Progenitor cell of endocrine pancreas (in vitro differentiated cells): ENCODE results near the gene FAM83G. TPM values are rescaled to one million over a fixed set of nuclear protein-coding genes. Genes with fewer than 3 reads are reported as not detected.

Experiments used
- DNase-seq: peaks from one replicate; pipeline ENCODE4 v3.0.0; 2021; ENCODE audit warnings: low spot score; ENCODE audit not compliant: unreplicated experiment
- H3K27ac Mint-ChIP-seq: 2 replicates; pipeline ENCODE4 v1.8.0; 2021; ENCODE audit warnings: mild to moderate bottlenecking, moderate library complexity, mixed read lengths
- H3K27me3 Mint-ChIP-seq: 2 replicates; pipeline ENCODE4 v1.8.0; 2021; ENCODE audit warnings: mixed read lengths
- H3K36me3 Mint-ChIP-seq: 2 replicates; pipeline ENCODE4 v1.8.0; 2022; ENCODE audit warnings: mixed read lengths; ENCODE audit not compliant: insufficient read depth
- H3K4me1 Mint-ChIP-seq: 2 replicates; pipeline ENCODE4 v1.8.0; 2021; ENCODE audit warnings: low read depth, mixed read lengths
- H3K4me3 Mint-ChIP-seq: 2 replicates; pipeline ENCODE4 v1.8.0; 2021; ENCODE audit warnings: low read depth, mild to moderate bottlenecking, moderate library complexity, mixed read lengths
- H3K9me3 Mint-ChIP-seq: 2 replicates; pipeline ENCODE4 v1.8.0; 2021; ENCODE audit warnings: low read depth, mixed read lengths
- CTCF ChIP-seq: fragments of 200-600 bp; sonication (generic); IDR thresholded peaks from one replicate; pipeline ENCODE4 v1.5.0; 2021; ENCODE audit warnings: antibody characterized with exemption, mild to moderate bottlenecking; ENCODE audit not compliant: unreplicated experiment
- total RNA-seq: library from RNA; stranded (reverse); gene quantifications from 2 replicates; pipeline ENCODE4 v1.2.1, GENCODE V29; 2021

FAM83G gene
- total RNA-seq, 1 donor from 2014 or later: 16.6 TPM

- no peaks in the 10 kb centered on the region for H3K36me3 Mint-ChIP-seq
- no peak for TF ChIP-seq CTCF
- peaks cover 9% of the 10 kb centered on the region for H3K4me1 Mint-ChIP-seq
- no peaks in the 10 kb centered on the region for H3K9me3 Mint-ChIP-seq
- DNase-seq: no peak
- peaks cover 3% of the 10 kb centered on the region for H3K27me3 Mint-ChIP-seq
- no peak overlapping the region for H3K4me3 Mint-ChIP-seq
- H3K27ac Mint-ChIP-seq: no peak overlapping the region
These were observed 56.7 kb downstream of the FAM83G start for GRCh38 chr17:18947866-18948265.

- no peak for DNase-seq
- no peak for TF ChIP-seq CTCF
- Mint-ChIP-seq H3K36me3 (no peaks in the 10 kb centered on the region), H3K27me3 (peaks cover 3% of the 10 kb centered on the region), H3K27ac (no peak overlapping the region), H3K9me3 (no peaks in the 10 kb centered on the region), H3K4me3 (no peak overlapping the region), H3K4me1 (peaks cover 9% of the 10 kb centered on the region)
These were observed 58.0 kb downstream of the FAM83G start for GRCh38 chr17:18946536-18946935.

GRCh38 chr17:18944646-18945045 is 59.9 kb downstream of the FAM83G start:
- no peak for DNase-seq
- Mint-ChIP-seq H3K4me1 (peaks cover 2% of the 10 kb centered on the region), H3K4me3 (no peak overlapping the region), H3K36me3 (no peaks in the 10 kb centered on the region), H3K27ac (no peak overlapping the region), H3K9me3 (no peaks in the 10 kb centered on the region), H3K27me3 (peaks cover 7% of the 10 kb centered on the region)
- no peak for TF ChIP-seq CTCF

GRCh38 chr17:18938692-18939023 is 65.9 kb downstream of the FAM83G start:
- Mint-ChIP-seq H3K27me3 (peaks cover 9% of the 10 kb centered on the region), H3K27ac (no peak overlapping the region), H3K4me3 (no peak overlapping the region), H3K9me3 (no peaks in the 10 kb centered on the region), H3K36me3 (no peaks in the 10 kb centered on the region), H3K4me1 (peaks cover 3% of the 10 kb centered on the region)
- no peak for TF ChIP-seq CTCF
- DNase-seq: no peak

GRCh38 chr17:18937981-18938691 is 66.4 kb downstream of the FAM83G start:
- Mint-ChIP-seq H3K9me3 (no peaks in the 10 kb centered on the region), H3K4me3 (no peak overlapping the region), H3K4me1 (peaks cover 3% of the 10 kb centered on the region), H3K27me3 (peaks cover 9% of the 10 kb centered on the region), H3K36me3 (no peaks in the 10 kb centered on the region), H3K27ac (no peak overlapping the region)
- DNase-seq: no peak
- no peak for TF ChIP-seq CTCF
